GM12891 (cell line): ENCODE measurements around the gene RALB.
A peak's percentile ranks its signal among the peaks of the same experiment; 100 is the strongest.

Source experiments
- DNase-seq: peaks from one replicate; pipeline ENCODE4 v3.0.0; 2011; ENCODE audit warnings: low spot score; ENCODE audit not compliant: insufficient read length
- FAIRE-seq: peaks from 2 replicates; lab custom pipeline; 2011; peaks lifted over from hg19 to GRCh38; lab: Jason Lieb, UNC
- PAX5 ChIP-seq: IDR thresholded peaks from 2 replicates; pipeline ENCODE4 v1.6.1; 2011; ENCODE audit warnings: low read length, moderate library complexity, mild to moderate bottlenecking; ENCODE audit not compliant: insufficient read depth, severe bottlenecking
- POLR2A ChIP-seq: IDR thresholded peaks from 2 replicates; pipeline ENCODE4 v1.6.1; 2011; ENCODE audit warnings: low read depth, low read length, control low read depth
- POLR2AphosphoS5 ChIP-seq: IDR thresholded peaks from 2 replicates; pipeline ENCODE4 v1.6.1; 2011; ENCODE audit warnings: low read depth, low read length, control low read depth
- POU2F2 ChIP-seq: IDR thresholded peaks from 2 replicates; pipeline ENCODE4 v1.6.1; 2011; ENCODE audit warnings: low read depth, mild to moderate bottlenecking, control low read depth, low read length, moderate library complexity
- SPI1 ChIP-seq: IDR thresholded peaks from 2 replicates; pipeline ENCODE4 v1.6.1; 2011; ENCODE audit warnings: low read depth, low read length, control low read depth
- TAF1 ChIP-seq: IDR thresholded peaks from 2 replicates; pipeline ENCODE4 v1.6.1; 2011; ENCODE audit warnings: low read depth, low read length, control low read depth

RALB gene

DNA sequence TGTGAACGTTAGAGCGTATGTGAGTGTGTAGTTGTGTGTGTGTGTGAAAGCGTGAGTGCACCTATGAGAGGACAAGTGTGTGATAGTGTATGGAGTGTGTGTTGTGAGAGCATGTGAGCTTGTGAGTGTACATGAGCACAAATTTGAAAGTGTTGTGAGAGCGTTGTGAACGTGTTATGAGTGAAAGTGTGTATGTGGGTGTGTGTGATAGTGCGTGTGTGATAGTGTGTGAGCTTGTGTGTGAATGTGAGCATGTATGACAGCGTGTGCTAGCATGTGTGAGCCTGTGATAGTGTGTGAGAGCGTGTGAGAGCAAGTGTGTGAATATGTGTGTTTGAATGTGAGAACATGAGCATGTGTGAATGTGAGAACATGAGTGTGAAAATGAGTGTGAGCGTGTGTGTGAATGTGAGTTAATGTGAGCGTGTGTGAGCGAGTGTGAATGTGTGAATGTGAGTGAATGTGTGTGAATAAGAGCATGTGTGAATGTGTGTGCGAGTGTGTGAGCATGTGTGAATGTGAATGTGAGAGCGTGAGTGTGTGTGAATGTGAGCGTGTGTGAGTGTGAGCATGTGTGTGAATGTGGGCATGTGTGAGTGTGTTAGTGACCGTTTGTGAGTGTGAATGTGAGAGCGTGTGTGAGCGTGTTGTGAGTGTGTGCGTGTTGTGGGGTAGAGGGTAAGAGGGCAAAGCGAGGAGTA lies 25.0 kb downstream of the RALB start:
- TF ChIP-seq PAX5 (no peak), POLR2AphosphoS5 (0 out of 2 replicates have a peak, but pooled peaks have one; percentile 43)
- DNase-seq, result no peak
- peak; percentile 85 for FAIRE-seq

DNA sequence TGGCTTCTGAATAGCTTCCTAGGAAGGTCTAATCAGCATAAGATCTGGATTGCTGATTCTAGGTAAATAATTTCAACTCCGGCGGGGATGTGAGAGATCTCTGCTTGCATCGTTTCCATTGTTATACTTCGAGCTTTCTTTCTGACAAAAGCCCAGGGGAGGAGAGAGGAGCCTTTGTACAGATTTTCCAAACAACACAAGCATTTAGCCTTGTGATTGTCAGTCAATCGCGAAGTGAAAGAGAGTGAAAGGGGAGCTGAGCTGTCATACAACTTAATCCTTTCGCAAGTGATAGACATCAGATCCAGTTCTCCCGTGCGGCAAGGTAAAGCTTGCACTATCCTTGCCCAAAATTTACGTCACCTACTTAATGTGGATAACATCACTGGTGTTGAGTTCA lies 26.2 kb downstream of the RALB start:
- TF ChIP-seq PAX5 (no peak), POLR2A (no peak), TAF1 (no peak), SPI1 (no peak), POU2F2 (no peak), POLR2AphosphoS5 (no peak)
- DNase-seq (no peak), FAIRE-seq (no peak)

GRCh38 chr2:120279708-120280107 lies 27.1 kb downstream of the RALB start:
- DNase-seq, result no peak
- TF ChIP-seq TAF1 (no peak), POU2F2 (0 out of 2 replicates have a peak, but pooled peaks have one; percentile 37)
- no peak for FAIRE-seq

DNA sequence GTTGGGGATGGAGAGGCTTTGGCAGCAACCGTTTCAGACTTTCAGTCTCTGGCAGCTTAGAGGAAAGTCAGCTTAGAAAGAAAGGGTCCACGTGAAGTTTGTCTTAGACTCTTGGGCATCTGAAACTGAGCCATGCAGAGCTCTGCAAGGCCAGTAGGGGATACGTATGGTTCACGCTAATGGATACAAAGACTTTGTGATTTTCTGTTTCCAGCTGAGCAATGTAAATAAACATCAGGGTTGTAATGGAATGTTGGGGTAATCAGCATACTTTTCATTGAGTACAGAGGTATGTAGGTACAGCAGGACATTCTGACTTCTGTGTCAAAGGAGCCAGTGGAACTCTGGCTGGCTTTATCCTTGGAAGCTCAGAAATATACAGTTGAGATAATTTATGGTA lies 31.0 kb downstream of the RALB start:
- no peak for TF ChIP-seq TAF1
- no peak for TF ChIP-seq POLR2AphosphoS5
- FAIRE-seq (peak; percentile 13), DNase-seq (no peak)

- TF ChIP-seq PAX5, result no peak
- FAIRE-seq (no peak), DNase-seq (no peak)
Measured at GRCh38 chr2:120285056-120285455, 32.4 kb downstream of the RALB start.

DNA sequence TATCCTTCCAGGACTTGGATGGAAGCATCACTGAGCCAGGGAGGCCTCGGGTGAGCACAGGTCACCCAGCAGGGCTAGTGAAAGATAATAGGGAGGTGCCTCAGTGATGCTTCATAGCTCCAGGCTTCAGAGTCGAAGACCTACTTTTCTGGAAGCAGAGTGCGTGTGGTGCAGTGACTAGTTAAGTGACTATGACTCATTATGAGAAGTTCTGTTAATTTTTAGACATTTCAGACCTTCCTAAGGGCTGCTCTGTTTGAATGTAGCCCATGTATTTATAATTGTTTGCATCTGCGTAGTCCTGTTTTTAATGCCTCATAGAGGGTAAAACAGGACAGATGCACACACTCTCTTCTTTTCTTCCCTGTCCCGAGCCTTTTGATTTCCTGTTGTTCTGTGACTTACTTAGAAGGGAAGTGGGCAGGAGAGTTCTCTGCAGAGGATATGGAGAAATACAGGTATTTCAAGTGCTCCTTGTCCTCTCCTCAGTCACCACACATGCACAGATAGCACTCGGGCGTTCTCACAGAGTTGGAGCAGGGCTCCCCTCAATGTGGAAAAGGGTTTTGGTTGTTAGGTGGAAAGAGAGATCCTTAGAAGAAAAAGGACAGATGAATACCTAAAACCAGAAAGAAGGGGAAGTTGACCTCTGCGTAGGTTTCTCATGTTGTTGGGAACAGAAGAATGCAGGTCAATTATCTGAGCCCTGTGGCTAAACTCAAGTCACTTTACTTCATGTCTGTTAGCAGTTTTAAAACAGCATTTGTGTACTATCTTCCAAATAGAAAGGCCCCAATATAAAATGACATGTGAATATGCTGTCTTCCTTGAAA lies 34.7 kb downstream of the RALB start:
- DNase-seq (peak; percentile 39), FAIRE-seq (peak; percentile 80)
- no peak for TF ChIP-seq POU2F2
- TF ChIP-seq POLR2AphosphoS5, result peak; percentile 44
- 0 out of 2 replicates have a peak, but pooled peaks have one; percentile 35 for TF ChIP-seq TAF1
- peak; percentile 53 for TF ChIP-seq SPI1
- TF ChIP-seq PAX5, result no peak
- TF ChIP-seq POLR2A, result peak; percentile 62; the same call in 1 of the 2 replicates

DNA sequence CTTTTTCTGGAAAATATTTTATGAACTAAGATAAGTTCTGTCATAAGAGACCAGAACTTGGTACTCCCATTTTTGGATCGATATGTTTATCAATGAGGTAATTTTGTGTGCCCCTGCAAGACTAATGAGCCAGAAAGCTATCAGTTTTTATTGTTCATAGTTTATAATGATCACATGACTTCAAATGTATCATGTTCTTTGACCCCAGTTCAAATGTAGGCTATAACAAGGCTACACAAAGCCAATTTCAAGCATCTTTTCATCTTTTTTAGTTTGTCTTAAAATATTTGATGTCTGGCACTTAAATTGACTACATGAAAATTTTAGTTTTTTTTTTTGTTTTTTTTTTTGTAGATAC lies 35.3 kb downstream of the RALB start:
- no peak for DNase-seq
- TF ChIP-seq TAF1, result no peak
- no peak for TF ChIP-seq SPI1
- TF ChIP-seq POU2F2, result no peak
- no peak for TF ChIP-seq PAX5
- no peak for FAIRE-seq

GRCh38 chr2:120289221-120289906 lies 36.7 kb downstream of the RALB start:
- TF ChIP-seq TAF1 (no peak), PAX5 (no peak), POLR2AphosphoS5 (no peak), POU2F2 (no peak)
- DNase-seq (no peak), FAIRE-seq (no peak)

DNA sequence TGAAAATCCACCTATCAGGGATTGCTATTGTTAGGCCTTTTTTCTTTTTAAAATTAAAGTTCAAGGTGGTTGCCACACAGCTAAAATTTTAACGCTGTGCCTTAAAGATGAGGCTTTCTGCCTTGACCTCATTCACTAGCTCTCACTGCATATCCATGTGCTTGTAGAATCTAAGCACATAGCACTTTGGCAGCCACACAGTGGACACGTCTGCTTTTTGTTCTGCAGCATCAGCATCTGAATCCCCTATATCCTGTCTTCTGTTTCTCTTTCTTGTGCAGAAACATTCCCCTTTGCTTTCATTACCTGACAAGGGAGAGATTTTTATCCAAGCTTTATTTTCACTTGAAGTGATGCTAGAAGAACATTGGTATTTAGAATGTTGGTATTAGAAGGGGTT lies 38.1 kb downstream of the RALB start:
- TF ChIP-seq TAF1 (no peak), PAX5 (no peak), POLR2A (no peak), POU2F2 (no peak), SPI1 (no peak), POLR2AphosphoS5 (no peak)
- no peak for DNase-seq
- no peak for FAIRE-seq
